Astrocyte of the cerebellum (primary cell): ENCODE results near the gene CCNJL.

Experiments used
- DNase-seq: peaks from one replicate; pipeline ENCODE4 v3.0.0-alpha.2; 2011; ENCODE audit warnings: low read depth
- H3K4me3 ChIP-seq: 2 replicates; pipeline ENCODE4 v1.5.1; 2011; ENCODE audit warnings: mild to moderate bottlenecking, low read depth, low read length, moderate library complexity
- in situ Hi-C: cut with HindIII; loops from 2 replicates; pipeline ENCODE4 v1.10.0; 2017; ENCODE audit warnings: low sequenced_read_pairs
- TF ChIP-seq, protein P1 (sequence below): IDR thresholded peaks from 2 replicates; pipeline ENCODE4 v1.5.1; 2012; ENCODE audit warnings: low read length, low read depth, moderate library complexity, mild to moderate bottlenecking; ENCODE audit errors: missing control alignments

The CCNJL gene

DNA sequence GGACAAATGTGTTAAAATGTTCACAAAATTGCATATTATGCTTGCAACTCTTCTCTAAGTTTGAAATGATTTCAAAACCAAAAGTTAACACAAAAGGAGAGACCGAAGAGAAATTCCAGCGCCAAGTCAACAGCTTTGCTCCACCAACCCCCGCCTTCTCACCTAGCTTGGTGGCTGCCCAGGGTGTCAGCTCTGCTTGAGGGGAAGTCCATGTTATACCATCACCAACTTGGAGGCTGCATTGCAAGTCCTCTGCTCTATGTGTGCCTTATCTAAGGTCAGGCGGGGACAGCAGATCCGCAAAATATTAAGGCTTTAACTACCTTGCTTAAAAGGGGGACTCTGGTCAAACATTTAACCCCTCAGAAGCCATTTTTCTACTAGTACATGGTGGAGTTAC lies 14.6 kb downstream of the CCNJL start:
- H3K4me3 ChIP-seq = no peak overlapping the region
- in situ Hi-C loops = no loop called here
- TF ChIP-seq, protein P1, sequence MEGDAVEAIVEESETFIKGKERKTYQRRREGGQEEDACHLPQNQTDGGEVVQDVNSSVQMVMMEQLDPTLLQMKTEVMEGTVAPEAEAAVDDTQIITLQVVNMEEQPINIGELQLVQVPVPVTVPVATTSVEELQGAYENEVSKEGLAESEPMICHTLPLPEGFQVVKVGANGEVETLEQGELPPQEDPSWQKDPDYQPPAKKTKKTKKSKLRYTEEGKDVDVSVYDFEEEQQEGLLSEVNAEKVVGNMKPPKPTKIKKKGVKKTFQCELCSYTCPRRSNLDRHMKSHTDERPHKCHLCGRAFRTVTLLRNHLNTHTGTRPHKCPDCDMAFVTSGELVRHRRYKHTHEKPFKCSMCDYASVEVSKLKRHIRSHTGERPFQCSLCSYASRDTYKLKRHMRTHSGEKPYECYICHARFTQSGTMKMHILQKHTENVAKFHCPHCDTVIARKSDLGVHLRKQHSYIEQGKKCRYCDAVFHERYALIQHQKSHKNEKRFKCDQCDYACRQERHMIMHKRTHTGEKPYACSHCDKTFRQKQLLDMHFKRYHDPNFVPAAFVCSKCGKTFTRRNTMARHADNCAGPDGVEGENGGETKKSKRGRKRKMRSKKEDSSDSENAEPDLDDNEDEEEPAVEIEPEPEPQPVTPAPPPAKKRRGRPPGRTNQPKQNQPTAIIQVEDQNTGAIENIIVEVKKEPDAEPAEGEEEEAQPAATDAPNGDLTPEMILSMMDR = no peak

DNA sequence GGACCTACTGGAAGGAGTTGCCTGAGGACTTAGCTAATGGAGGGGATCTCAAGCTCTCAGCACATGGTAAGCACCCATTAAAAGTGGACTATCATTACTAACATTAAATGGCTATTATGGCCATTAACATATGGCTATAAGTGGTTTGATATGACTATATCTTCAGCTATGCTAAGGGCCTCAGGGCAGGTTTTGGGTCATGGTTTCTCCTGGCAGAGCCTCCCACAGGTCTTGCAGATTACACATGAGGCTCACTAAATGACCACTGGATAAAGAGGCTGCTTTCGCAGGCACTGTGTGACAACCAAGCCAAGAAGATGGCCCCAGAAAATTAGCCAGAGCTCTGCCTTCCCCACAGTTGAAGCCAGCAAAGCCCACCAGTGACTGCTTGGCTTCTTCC lies 15.4 kb downstream of the CCNJL start:
- TF ChIP-seq, protein P1 = no peak
- no peak overlapping the region for H3K4me3 ChIP-seq
- in situ Hi-C loops = no loop called here
- no peak for DNase-seq

More for the DNA sequence above, 14.6 kb downstream of the CCNJL start:
- no peak for DNase-seq

DNA sequence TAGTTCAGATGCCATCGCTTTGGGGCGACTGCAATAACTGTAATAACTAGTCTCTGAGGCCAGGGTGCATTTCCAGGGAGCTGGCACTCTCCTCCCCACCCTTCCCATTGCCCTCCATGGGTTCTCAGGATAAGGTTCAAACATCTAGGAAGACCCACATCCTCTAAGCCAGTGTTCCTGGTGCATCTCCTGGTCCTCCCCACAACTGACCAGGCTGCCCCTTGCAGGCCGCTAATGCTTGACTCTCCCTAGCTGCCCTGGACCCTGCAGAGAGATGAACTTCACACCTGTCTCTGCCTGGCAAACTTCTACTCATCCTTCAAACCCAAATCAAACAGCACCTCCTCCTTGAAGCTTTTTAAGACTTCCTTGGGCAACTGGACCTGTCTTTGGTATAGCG lies 15.9 kb downstream of the CCNJL start:
- no peak for DNase-seq
- no peak overlapping the region for H3K4me3 ChIP-seq
- in situ Hi-C loops = no loop called here
- TF ChIP-seq, protein P1 = no peak

DNA sequence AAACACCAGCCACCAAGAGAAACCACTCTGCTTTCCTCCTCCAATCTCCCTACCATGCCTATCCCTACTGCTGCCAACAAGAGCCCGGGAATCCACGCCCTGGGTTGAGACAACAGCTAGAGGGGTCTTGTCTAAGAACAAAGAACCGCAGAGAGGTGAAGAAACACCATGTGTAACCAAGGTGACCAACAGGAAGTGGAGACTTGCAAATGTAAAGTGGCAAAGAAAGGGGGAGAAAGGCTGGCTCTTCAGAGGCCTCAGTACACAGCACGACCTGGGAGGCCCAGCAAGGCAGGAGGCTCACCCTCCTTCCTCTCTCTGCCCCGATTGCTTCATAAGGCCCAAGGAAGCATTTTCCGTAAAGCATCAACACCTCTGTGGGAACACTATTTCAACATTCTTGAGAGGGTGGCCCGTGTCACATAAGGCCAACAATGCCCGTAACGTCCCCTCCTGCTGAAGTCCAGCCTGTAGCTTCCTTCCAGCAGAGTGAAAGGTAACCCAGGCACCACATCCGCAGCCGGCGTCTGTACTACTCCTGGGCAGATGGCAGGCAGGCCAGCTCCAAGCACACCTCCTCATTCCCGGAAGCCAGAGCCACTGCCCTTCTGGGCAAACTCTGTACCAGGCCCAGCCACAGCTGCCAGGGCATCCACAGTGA lies 18.3 kb downstream of the CCNJL start:
- in situ Hi-C loops = no loop called here
- no peak for DNase-seq
- TF ChIP-seq, protein P1 = no peak
- H3K4me3 ChIP-seq = no peak overlapping the region

DNA sequence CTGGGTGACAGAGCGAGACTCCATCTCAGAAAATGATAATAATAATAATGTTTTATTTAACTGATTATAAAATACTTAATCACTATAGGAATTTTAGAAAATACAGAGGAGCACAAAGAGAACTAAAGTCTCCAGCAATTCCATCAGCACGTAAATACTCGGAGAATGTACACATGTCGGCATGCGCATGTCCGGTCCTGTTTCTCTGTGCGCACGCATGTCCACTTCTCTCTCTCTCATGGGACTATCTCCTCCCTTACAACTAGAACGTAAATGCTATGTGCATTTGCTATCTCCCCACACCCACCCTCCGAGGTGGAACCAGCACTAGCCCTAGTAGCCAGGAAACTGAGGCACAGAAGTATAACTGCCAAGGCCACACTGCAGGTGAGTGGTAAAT lies 19.0 kb downstream of the CCNJL start:
- H3K4me3 ChIP-seq = no peak overlapping the region
- TF ChIP-seq, protein P1 = no peak
- in situ Hi-C loops = no loop called here
- DNase-seq = no peak

DNA sequence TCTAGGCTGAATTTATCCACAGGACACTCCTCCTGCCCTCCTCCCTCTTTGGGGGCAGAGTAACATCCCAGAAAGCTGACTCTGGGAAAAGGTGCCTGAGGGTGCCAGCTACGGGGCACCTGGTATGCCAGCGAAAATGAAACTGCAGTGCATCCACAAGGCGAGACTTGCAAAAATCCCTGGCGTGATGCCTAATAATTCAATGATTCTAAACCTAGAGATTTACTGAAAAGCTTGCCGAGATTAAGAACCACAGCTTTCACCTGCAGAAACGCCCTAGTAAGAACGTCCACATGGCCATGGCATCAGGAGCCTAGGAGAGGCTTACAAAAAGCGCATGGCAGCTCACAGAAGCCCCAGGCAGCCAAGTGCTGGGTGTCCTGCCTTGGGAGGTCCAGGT lies 20.9 kb downstream of the CCNJL start:
- DNase-seq = no peak
- no peak overlapping the region for H3K4me3 ChIP-seq
- TF ChIP-seq, protein P1 = no peak
- in situ Hi-C loops = no loop called here

DNA sequence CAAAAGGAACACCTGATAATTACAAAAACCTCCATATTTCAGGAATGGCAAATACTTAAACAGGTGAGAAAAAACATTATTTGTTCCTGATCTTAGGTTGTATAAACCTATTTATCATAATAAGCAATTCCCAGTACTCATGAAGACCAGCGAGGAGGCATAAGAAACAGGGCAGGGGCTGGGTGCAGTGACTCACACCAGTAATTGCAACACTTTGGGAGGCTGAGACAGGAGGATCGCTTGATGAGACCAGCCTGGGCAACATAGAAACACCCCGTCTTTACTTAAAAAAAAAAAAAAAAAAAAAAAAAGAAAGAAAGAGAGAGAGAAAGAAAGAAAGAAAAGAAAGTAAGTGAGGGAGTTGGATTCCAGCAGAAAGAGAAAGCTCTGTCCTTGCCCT lies 21.6 kb downstream of the CCNJL start:
- TF ChIP-seq, protein P1 = no peak
- DNase-seq = no peak
- in situ Hi-C loops = no loop called here
- no peak overlapping the region for H3K4me3 ChIP-seq
